ENCODE results near the gene CBX3. TPM values are rescaled to one million over a fixed set of nuclear protein-coding genes. Genes with fewer than 3 reads are reported as not detected.

CBX3 gene
- total and polyA plus RNA-seq, 2 experiments from 2014 or later = 236 to 249 TPM

DNA sequence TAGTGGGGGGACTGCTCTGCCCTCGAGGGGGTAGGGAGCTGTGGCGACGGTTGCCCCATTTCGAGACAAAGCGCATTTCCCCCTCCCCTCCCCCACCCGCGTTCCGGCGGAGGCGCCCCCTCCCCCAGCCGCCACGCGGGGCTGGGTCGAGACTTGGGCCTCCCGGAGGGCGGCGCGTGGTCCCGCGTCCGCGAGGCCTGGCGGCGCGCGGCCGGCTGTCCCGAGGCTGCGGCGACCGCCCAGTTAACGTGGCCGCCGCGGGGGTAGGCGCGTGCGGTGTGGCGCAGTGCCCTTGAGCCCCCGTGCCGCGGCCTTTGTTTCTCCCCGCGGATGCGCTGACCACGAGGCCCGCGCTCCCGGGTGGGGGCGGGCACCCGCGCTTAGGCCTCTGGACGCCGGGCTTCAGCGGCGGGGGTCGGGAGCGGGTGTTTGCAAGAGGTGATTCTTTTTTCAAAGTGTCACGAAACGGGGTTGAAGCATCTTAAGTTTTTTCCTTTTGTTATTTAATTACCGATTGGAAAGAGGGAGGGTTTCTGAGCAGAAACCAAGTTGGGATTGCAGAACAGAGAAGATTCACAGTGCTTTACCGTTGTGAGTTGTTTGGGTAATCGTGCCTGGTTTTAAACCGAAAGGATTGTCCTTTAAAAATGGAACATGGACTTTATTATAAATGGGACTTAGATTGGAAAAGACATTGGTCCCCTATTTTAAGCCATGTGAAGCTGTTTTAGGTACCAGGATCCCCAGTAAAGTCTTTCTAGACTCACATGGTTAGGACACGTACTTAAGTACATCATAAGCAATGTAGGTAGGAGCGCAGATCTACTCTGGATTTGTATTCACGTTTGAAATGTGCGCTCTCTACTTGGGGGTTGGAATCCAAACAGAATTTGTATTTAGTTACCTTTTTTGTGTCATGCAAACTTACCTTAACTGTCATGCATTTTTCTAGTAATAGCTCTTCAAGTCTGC is 760 bp downstream of the CBX3 start (continued):
- TF ChIP-seq, protein P1, sequence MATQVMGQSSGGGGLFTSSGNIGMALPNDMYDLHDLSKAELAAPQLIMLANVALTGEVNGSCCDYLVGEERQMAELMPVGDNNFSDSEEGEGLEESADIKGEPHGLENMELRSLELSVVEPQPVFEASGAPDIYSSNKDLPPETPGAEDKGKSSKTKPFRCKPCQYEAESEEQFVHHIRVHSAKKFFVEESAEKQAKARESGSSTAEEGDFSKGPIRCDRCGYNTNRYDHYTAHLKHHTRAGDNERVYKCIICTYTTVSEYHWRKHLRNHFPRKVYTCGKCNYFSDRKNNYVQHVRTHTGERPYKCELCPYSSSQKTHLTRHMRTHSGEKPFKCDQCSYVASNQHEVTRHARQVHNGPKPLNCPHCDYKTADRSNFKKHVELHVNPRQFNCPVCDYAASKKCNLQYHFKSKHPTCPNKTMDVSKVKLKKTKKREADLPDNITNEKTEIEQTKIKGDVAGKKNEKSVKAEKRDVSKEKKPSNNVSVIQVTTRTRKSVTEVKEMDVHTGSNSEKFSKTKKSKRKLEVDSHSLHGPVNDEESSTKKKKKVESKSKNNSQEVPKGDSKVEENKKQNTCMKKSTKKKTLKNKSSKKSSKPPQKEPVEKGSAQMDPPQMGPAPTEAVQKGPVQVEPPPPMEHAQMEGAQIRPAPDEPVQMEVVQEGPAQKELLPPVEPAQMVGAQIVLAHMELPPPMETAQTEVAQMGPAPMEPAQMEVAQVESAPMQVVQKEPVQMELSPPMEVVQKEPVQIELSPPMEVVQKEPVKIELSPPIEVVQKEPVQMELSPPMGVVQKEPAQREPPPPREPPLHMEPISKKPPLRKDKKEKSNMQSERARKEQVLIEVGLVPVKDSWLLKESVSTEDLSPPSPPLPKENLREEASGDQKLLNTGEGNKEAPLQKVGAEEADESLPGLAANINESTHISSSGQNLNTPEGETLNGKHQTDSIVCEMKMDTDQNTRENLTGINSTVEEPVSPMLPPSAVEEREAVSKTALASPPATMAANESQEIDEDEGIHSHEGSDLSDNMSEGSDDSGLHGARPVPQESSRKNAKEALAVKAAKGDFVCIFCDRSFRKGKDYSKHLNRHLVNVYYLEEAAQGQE (IDR thresholded peaks at IDR 0.05; ENCODE audit: unreplicated experiment) = no peak

DNA sequence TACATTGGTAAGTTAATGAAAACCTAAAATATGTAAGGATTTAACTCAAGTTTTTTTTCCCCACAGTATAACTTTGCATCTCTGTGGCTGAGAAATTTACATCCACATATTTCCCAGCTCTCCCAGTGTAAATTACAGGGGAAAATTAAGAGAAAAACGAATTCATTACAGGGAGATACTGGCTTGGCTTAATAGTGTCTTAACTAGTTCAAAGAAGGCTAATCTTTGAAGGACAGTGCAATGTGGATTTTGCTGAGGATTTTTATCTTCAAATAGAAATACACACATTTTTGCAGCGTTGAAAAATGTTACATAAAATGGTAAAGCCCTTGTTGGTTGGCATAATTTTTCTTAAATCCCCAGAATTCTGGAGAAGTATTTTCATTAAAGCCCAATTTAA is 1.5 kb downstream of the CBX3 start:
- H3K9me2 ChIP-seq (ENCODE audit: insufficient read depth) = no peaks in the 10 kb centered on the region
- Mint-ChIP-seq H3K27me3 (ENCODE audit: insufficient read depth, low read depth, poor library complexity) (peaks cover 41% of the 10 kb centered on the region), H3K4me1 (peaks cover 29% of the 10 kb centered on the region), H3K9me3 (peaks cover 18% of the 10 kb centered on the region), H3K36me3 (ENCODE audit: low read depth) (peaks cover 90% of the 10 kb centered on the region), H3K27ac (peak overlapping the region; percentile 97), H3K4me3 (peak overlapping the region; percentile 96)
- H3K4me1 ChIP-seq (ENCODE audit: insufficient read depth) = peaks cover 23% of the 10 kb centered on the region
- H4K20me1 ChIP-seq (replicated peaks; ENCODE audit: insufficient read depth) = peaks cover 40% of the 10 kb centered on the region
- H2AFZ ChIP-seq = no peak overlapping the region
- peaks cover 85% of the 10 kb centered on the region for H3K79me2 ChIP-seq (replicated peaks; ENCODE audit: insufficient read depth)
- H3K27me3 ChIP-seq (ENCODE audit: insufficient read depth) = no peaks in the 10 kb centered on the region
- no peaks in the 10 kb centered on the region for H3F3A ChIP-seq (replicated peaks; ENCODE audit: low read depth)
- DNase-seq (ENCODE audit: low spot score) (no peak), ATAC-seq (no peak)
- H3K36me3 ChIP-seq (ENCODE audit: insufficient read depth) = peaks cover 43% of the 10 kb centered on the region; the same call in 1 of the 2 replicates
- H3K4me3 ChIP-seq = peak overlapping the region; percentile 71
- H3K4me2 ChIP-seq = peak overlapping the region; percentile 81
- peak overlapping the region; percentile 96 for H3K27ac ChIP-seq (ENCODE audit: low read depth)
- TF ChIP-seq, protein P1 (IDR thresholded peaks at IDR 0.05; ENCODE audit: unreplicated experiment) = no peak
- TF ChIP-seq ZNF331 (CRISPR knock-in tag; IDR thresholded peaks at IDR 0.05; ENCODE audit: low read depth) = no peak
- TF ChIP-seq CREB1 (CRISPR knock-in tag; IDR thresholded peaks at IDR 0.05; ENCODE audit: low read depth) = no peak
- TF ChIP-seq EZH2 (IDR thresholded peaks at IDR 0.05; ENCODE audit: low read depth, unreplicated experiment) = no peak
- no peak for TF ChIP-seq STAT1 (IDR thresholded peaks at IDR 0.05; ENCODE audit: unreplicated experiment)
- TF ChIP-seq, protein P2, sequence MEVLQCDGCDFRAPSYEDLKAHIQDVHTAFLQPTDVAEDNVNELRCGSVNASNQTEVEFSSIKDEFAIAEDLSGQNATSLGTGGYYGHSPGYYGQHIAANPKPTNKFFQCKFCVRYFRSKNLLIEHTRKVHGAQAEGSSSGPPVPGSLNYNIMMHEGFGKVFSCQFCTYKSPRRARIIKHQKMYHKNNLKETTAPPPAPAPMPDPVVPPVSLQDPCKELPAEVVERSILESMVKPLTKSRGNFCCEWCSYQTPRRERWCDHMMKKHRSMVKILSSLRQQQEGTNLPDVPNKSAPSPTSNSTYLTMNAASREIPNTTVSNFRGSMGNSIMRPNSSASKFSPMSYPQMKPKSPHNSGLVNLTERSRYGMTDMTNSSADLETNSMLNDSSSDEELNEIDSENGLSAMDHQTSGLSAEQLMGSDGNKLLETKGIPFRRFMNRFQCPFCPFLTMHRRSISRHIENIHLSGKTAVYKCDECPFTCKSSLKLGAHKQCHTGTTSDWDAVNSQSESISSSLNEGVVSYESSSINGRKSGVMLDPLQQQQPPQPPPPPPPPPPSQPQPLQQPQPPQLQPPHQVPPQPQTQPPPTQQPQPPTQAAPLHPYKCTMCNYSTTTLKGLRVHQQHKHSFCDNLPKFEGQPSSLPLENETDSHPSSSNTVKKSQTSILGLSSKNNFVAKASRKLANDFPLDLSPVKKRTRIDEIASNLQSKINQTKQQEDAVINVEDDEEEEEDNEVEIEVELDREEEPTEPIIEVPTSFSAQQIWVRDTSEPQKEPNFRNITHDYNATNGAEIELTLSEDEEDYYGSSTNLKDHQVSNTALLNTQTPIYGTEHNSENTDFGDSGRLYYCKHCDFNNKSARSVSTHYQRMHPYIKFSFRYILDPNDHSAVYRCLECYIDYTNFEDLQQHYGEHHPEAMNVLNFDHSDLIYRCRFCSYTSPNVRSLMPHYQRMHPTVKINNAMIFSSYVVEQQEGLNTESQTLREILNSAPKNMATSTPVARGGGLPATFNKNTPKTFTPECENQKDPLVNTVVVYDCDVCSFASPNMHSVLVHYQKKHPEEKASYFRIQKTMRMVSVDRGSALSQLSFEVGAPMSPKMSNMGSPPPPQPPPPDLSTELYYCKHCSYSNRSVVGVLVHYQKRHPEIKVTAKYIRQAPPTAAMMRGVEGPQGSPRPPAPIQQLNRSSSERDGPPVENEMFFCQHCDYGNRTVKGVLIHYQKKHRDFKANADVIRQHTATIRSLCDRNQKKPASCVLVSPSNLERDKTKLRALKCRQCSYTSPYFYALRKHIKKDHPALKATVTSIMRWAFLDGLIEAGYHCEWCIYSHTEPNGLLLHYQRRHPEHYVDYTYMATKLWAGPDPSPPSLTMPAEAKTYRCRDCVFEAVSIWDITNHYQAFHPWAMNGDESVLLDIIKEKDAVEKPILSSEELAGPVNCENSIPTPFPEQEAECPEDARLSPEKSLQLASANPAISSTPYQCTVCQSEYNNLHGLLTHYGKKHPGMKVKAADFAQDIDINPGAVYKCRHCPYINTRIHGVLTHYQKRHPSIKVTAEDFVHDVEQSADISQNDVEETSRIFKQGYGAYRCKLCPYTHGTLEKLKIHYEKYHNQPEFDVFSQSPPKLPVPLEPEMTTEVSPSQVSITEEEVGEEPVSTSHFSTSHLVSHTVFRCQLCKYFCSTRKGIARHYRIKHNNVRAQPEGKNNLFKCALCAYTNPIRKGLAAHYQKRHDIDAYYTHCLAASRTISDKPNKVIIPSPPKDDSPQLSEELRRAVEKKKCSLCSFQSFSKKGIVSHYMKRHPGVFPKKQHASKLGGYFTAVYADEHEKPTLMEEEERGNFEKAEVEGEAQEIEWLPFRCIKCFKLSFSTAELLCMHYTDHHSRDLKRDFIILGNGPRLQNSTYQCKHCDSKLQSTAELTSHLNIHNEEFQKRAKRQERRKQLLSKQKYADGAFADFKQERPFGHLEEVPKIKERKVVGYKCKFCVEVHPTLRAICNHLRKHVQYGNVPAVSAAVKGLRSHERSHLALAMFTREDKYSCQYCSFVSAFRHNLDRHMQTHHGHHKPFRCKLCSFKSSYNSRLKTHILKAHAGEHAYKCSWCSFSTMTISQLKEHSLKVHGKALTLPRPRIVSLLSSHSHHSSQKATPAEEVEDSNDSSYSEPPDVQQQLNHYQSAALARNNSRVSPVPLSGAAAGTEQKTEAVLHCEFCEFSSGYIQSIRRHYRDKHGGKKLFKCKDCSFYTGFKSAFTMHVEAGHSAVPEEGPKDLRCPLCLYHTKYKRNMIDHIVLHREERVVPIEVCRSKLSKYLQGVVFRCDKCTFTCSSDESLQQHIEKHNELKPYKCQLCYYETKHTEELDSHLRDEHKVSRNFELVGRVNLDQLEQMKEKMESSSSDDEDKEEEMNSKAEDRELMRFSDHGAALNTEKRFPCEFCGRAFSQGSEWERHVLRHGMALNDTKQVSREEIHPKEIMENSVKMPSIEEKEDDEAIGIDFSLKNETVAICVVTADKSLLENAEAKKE (CRISPR knock-in tag; IDR thresholded peaks at IDR 0.05) = no peak
- TF ChIP-seq, protein P3, sequence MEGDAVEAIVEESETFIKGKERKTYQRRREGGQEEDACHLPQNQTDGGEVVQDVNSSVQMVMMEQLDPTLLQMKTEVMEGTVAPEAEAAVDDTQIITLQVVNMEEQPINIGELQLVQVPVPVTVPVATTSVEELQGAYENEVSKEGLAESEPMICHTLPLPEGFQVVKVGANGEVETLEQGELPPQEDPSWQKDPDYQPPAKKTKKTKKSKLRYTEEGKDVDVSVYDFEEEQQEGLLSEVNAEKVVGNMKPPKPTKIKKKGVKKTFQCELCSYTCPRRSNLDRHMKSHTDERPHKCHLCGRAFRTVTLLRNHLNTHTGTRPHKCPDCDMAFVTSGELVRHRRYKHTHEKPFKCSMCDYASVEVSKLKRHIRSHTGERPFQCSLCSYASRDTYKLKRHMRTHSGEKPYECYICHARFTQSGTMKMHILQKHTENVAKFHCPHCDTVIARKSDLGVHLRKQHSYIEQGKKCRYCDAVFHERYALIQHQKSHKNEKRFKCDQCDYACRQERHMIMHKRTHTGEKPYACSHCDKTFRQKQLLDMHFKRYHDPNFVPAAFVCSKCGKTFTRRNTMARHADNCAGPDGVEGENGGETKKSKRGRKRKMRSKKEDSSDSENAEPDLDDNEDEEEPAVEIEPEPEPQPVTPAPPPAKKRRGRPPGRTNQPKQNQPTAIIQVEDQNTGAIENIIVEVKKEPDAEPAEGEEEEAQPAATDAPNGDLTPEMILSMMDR (conservative IDR thresholded peaks at IDR 0.05; ENCODE audit: low read depth in 2 of 2) = no peak

All from GM23338 (cell line).